Urothelium cell line (cell line): Measurements from ENCODE around the gene NDE1.

Experiments used
- DNase-seq: peaks from one replicate; pipeline ENCODE4 v3.0.0; 2011; ENCODE audit warnings: low spot score, mixed read lengths
- FAIRE-seq: peaks from 2 replicates; lab custom pipeline; 2011; peaks lifted over from hg19 to GRCh38; lab: Jason Lieb, UNC

Gene NDE1

DNA sequence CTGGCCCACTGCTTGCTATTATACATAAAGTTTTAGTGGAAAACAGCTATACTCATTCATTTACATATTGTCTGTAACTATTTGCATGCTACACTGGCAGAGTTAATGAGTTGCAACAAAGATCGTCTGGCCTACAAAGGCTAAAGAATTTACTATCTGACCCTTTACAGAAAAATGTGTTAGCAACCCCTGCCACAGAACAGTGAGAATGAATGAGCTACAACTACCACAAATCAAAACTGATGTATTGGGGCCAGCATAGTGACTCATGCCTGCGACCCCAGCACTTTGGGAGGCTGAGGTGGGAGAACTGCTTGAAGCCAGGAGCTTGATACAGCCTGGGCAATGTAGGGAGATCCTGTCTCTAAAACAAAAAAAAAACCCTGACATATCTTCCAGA is 114.1 kb downstream of the NDE1 start:
- FAIRE-seq: no peak
- DNase-seq: no peak

DNA sequence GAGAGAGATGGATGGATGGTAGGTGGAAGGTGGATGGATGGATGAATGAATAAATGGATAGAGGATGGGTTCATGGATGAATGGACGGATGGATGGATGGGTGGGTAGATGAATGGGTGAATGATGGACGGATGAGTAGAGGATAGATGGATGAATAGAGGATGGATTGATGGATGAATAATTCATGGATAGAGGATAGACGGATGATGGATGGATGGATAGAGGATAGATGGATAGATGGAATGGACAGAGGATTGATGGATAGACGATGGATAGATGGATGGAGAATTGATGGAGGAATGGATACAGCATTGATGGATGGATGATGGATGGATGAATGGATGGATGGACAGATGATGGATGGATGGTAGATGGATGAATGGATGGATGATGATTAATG is 115.1 kb downstream of the NDE1 start:
- DNase-seq (no peak), FAIRE-seq (no peak)

GRCh38 chr16:15765880-15766279 is 115.8 kb downstream of the NDE1 start:
- FAIRE-seq: no peak
- peak; percentile 37 for DNase-seq

DNA sequence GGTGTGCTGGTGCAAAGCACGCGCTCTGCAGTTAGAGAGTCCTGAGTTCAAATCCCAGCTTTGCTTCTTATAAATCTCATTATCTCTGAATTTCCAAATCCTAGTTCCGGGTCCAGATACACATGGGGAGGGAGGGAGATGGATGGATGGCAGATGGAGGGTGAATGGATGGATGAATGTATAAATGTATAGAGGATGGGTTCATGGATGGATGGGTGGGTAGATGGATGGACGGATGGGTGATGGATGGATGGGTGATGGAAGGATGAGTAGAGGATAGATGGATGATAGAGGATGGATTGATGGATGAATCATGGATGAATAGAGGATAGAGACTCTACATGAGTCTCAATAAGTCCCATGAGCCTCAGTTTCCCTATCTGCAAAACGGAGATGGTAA is 116.9 kb downstream of the NDE1 start:
- FAIRE-seq: no peak
- no peak for DNase-seq

- DNase-seq: no peak
- no peak for FAIRE-seq
Measured at GRCh38 chr16:15768201-15768600, 118.2 kb downstream of the NDE1 start.

- DNase-seq (no peak), FAIRE-seq (no peak)
Measured at GRCh38 chr16:15769239-15769638, 119.2 kb downstream of the NDE1 start.

GRCh38 chr16:15770107-15770506 is 120.1 kb downstream of the NDE1 start:
- DNase-seq (no peak), FAIRE-seq (no peak)

DNA sequence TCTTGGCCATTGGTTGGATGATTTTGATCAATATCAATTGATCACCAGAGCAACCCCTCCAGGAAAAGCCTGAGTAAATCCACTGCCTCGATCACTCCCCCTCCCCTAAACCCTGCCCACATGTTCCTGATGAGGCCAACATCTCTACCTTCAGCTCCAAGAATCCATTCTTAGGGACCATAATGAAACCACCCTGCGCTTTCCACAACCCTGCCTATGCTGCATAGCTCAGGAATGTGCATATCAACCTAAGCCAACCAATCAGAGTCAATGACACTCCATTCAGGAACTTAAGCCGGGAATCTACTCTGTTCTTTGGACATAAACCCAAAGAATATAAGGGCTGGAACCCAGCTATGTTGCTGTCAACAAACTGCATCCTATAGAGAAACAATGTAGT is 120.5 kb downstream of the NDE1 start:
- FAIRE-seq: no peak
- DNase-seq: no peak

- no peak for FAIRE-seq
- DNase-seq: no peak
Measured at GRCh38 chr16:15771694-15772093, 121.6 kb downstream of the NDE1 start.

GRCh38 chr16:15772579-15773293 is 122.7 kb downstream of the NDE1 start:
- DNase-seq (no peak), FAIRE-seq (no peak)

- no peak for DNase-seq
- FAIRE-seq: no peak
Measured at GRCh38 chr16:15773968-15774367, 123.9 kb downstream of the NDE1 start.

DNA sequence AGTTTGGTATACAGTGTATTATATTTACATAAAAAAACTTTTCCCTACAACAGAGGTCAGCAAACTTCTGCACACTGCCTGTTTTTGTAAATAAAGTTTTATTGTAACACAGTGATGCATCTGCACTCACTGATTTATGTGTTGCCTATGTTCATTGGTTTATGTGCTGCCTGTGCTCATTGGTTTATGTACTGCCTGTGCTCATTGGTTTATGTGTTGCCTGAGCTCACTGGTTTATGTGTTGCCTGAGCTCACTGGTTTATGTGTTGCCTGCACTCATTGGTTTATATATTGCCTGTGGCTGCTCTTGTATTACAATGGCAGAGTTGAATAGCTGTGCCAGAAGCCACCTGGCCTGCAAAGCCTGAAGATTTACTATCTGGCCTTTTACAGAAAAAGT is 125.2 kb downstream of the NDE1 start:
- FAIRE-seq (no peak), DNase-seq (no peak)

DNA sequence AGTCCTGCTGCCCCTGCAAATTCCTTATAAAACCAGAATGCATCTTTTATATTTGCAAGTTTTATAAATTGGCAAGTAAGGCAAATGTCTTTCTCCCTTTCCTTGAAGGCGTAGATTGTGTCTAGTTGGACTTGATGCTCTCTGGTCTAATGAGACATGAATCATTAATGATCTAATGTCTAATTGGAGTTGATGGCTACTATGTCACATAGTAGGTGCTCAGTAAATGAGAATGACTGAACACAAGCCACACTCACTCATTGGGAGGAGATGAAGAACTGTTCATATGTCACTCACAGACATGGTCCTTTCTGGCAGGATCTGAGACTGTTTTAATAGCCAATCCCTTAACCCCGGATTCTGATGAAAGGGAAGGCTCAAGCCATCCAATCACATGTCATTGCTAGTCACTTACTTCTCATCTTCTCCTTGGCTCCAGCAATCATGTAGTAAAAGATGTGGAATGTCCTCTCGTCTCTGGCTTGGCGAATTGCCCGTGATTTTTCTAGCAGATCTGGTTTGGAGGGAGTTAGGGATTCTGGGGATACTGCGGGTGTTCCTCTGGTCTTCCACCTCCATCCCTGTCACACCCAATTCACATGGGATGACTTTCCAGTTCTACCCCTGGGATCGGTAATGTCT is 125.7 kb downstream of the NDE1 start:
- FAIRE-seq (no peak), DNase-seq (no peak)
